ENCODE measurements around the gene UEVLD.

- TF ChIP-seq CTCF (IDR thresholded peaks at IDR 0.05) (no peak), CEBPB (IDR thresholded peaks at IDR 0.05) (no peak), POLR2A (IDR thresholded peaks at IDR 0.05; ENCODE audit: low read length) (no peak), SMC3 (IDR thresholded peaks at IDR 0.05) (no peak), NFE2L2 (conservative IDR thresholded peaks at IDR 0.05; ENCODE audit: low read length) (no peak), KDM1A (IDR thresholded peaks at IDR 0.05; ENCODE audit: low read depth) (no peak), USF2 (IDR thresholded peaks at IDR 0.05) (no peak), POLR2AphosphoS2 (conservative IDR thresholded peaks at IDR 0.05; ENCODE audit: low read length) (no peak), CHD2 (IDR thresholded peaks at IDR 0.05; ENCODE audit: low read length, partially characterized antibody) (no peak), MAFK (IDR thresholded peaks at IDR 0.05; ENCODE audit: partially characterized antibody) (no peak)
Observed at GRCh38 chr11:18599739-18600230, 11.3 kb upstream of the UEVLD start, which contains the start of gene MISFA.

Data from A549 (cell line).